Lower lobe of right lung (tissue), 2 donors: ENCODE results near the gene CALY. TPM values are rescaled to one million over a fixed set of nuclear protein-coding genes. Genes with fewer than 3 reads are reported as not detected.

Experiments used
- ATAC-seq, 2 donors: fragments of 200-7000 bp; cut with Tn5 transposase; one replicate each; pipeline ENCODE4 v1.9.1; 2020 to 2022; ENCODE audit warnings: mild to moderate bottlenecking in 2 of 2, moderate library complexity in 2 of 2
- DNase-seq: peaks from one replicate; pipeline ENCODE4 v3.0.0-alpha.2; 2020
- H3K27ac ChIP-seq: fragments of 200-600 bp; one replicate; pipeline ENCODE4 v1.8.0; 2022
- H3K27me3 ChIP-seq: fragments of 200-600 bp; one replicate; pipeline ENCODE4 v1.8.0; 2022; ENCODE audit warnings: low read depth
- H3K36me3 ChIP-seq: fragments of 200-600 bp; one replicate; pipeline ENCODE4 v1.8.0; 2022; ENCODE audit warnings: mild to moderate bottlenecking
- H3K4me1 ChIP-seq: fragments of 200-600 bp; one replicate; pipeline ENCODE4 v1.8.0; 2022
- H3K4me3 ChIP-seq: fragments of 200-600 bp; one replicate; pipeline ENCODE4 v1.8.0; 2022; ENCODE audit warnings: mild to moderate bottlenecking
- H3K9me3 ChIP-seq: fragments of 200-600 bp; one replicate; pipeline ENCODE4 v1.8.0; 2022
- intact Hi-C: fragments of 100-400 bp; cut with DNase I; formaldehyde crosslinking; loops from one replicate; pipeline ENCODE4 v1.11.0; 2022
- long read RNA-seq: library from polyadenylated mRNA; unstranded; transcript quantifications from one replicate; pipeline ENCODE4 v2.0.0, GENCODE V29; 2021
- total RNA-seq: library from RNA; stranded (reverse); fragmentation: NEBNext Ultra II Directional; extraction: Animal tissue kit (Norgen Biotek cat#: 25700); gene quantifications from one replicate; pipeline ENCODE4 v1.2.1, GENCODE V29; 2021
- TF ChIP-seq, protein P1 (sequence below): fragments of 200-600 bp; IDR thresholded peaks from one replicate; pipeline ENCODE4 v1.8.0; 2022; ENCODE audit warnings: antibody characterized with exemption, mild to moderate bottlenecking
- donor health status: DM: no; HTN: yes; CAD: no; lungs with severe emphysema.

CALY gene
- not detected for total RNA-seq
- long read RNA-seq: 0 reads

DNA sequence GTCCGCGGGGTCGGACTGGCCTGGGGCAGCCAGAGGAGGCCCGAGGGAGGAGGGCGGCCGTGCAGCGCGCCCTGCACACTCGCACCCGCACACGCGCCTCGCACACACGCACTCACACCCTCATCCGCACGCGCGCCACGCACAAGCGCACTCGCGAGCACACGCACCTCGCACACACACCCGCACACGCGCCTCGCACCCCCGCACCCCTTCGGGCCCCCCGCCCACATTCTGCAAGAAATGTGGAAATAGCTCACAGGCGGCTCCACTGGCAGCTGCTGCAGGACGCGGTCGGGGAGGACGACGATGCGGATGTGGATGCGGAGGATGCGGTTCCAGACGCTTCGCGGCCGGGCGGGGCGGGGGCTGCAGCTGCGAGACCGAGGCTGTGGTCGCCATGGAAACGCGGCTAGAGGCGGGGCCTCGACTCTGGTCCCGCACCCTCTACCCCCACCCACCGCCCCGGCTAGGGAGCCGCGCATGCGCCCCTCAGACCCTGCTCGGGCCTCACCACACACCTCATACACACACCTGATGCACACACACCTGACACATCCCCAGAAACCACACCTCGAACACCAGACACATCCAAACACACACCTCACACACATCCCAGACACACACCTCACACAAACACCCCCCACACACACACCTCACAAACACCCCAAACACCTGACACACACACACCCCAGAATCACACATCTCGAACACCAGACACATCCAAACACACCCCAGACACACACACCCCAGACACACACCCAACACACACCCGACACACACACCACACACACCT lies at the start of gene CALY:
TSS of gene CALY (minus strand) at position 320 of the 793 bp plus-strand sequence. CDS start 7,907 bp downstream, outside the sequence.
- TF ChIP-seq, protein P1, sequence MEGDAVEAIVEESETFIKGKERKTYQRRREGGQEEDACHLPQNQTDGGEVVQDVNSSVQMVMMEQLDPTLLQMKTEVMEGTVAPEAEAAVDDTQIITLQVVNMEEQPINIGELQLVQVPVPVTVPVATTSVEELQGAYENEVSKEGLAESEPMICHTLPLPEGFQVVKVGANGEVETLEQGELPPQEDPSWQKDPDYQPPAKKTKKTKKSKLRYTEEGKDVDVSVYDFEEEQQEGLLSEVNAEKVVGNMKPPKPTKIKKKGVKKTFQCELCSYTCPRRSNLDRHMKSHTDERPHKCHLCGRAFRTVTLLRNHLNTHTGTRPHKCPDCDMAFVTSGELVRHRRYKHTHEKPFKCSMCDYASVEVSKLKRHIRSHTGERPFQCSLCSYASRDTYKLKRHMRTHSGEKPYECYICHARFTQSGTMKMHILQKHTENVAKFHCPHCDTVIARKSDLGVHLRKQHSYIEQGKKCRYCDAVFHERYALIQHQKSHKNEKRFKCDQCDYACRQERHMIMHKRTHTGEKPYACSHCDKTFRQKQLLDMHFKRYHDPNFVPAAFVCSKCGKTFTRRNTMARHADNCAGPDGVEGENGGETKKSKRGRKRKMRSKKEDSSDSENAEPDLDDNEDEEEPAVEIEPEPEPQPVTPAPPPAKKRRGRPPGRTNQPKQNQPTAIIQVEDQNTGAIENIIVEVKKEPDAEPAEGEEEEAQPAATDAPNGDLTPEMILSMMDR: no peak
- H3K36me3 ChIP-seq: no peaks in the 10 kb centered on the region
- peaks cover 44% of the 10 kb centered on the region for H3K27me3 ChIP-seq
- intact Hi-C loops: no loop called here
- DNase-seq: no peak
- peak within 1 kb of the TSS; percentile 45 for H3K4me3 ChIP-seq
- peaks cover 22% of the 10 kb centered on the region for H3K4me1 ChIP-seq
- H3K9me3 ChIP-seq: no peaks in the 10 kb centered on the region
- H3K27ac ChIP-seq: no peak within 1 kb of the TSS
- peak; percentile 20 to 35 for ATAC-seq

- TF ChIP-seq, protein P1: no peak
- Histone ChIP-seq H3K9me3 (no peaks in the 10 kb centered on the region), H3K4me1 (peaks cover 3% of the 10 kb centered on the region), H3K4me3 (no peak overlapping the region), H3K27me3 (no peaks in the 10 kb centered on the region), H3K27ac (no peak overlapping the region), H3K36me3 (peaks cover 9% of the 10 kb centered on the region)
- intact Hi-C loops: no loop called here
- ATAC-seq: no peak
- DNase-seq: peak; percentile 37
Observed at GRCh38 chr10:133385214-133385613, 48.5 kb upstream of the CALY start.

DNA sequence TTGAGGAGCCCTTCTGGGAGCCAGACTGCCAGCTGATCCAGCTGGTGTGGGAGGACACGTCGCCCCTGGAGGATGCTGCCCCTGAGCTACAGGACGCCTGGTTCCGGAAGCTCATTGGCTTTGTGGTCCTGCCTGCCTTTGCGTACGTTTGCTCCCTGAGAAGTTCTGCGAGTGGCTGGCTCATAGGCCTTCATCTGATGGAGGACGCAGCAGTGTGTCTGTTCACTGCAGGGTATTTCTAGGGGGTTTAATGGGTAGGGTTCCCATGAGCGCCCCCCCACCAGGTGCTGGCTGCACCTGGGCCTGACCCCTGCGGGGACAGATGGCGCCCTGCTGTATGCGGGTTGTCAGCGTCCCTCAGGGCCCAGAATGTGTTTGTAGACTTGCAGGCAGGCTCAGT lies 47.4 kb upstream of the CALY start:
- no peak for ATAC-seq

GRCh38 chr10:133383551-133383950 lies 46.9 kb upstream of the CALY start:
- TF ChIP-seq, protein P1: no peak
- ATAC-seq (no peak), DNase-seq (no peak)
- Histone ChIP-seq H3K27ac (no peak overlapping the region), H3K4me3 (no peak overlapping the region), H3K9me3 (no peaks in the 10 kb centered on the region), H3K4me1 (peaks cover 11% of the 10 kb centered on the region), H3K27me3 (no peaks in the 10 kb centered on the region), H3K36me3 (peaks cover 9% of the 10 kb centered on the region)
- intact Hi-C loops: no loop called here

More for the DNA sequence above, 47.4 kb upstream of the CALY start:
- Histone ChIP-seq H3K9me3 (no peaks in the 10 kb centered on the region), H3K4me1 (peaks cover 11% of the 10 kb centered on the region), H3K36me3 (peaks cover 9% of the 10 kb centered on the region), H3K27me3 (no peaks in the 10 kb centered on the region), H3K4me3 (no peak overlapping the region), H3K27ac (no peak overlapping the region)
- intact Hi-C loops: no loop called here
- TF ChIP-seq, protein P1: no peak
- DNase-seq: peak; percentile 20

DNA sequence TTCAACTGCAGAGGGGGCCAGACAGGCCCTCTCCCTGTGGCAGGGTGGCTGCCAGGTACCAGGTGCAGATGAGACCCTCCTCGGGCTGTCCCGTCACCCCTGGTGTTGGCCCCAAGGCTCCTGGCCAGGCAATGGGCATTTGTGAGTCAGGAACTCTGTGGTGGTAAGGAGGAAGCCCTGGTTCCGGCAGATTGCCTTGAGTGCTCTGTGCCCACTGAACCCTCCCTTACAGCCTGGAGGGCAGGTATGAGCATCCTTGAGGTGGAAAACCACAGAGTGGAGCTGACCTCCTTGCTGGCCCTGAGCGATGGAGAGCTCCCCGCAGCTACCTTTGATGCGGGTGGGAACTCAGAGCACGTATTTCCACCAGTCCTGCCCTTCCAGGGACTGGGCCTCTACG lies 44.3 kb upstream of the CALY start:
- no peak for ATAC-seq
- intact Hi-C loops: no loop called here
- no peak overlapping the region for H3K27ac ChIP-seq
- H3K36me3 ChIP-seq: peaks cover 9% of the 10 kb centered on the region
- TF ChIP-seq, protein P1: no peak
- H3K4me3 ChIP-seq: no peak overlapping the region
- H3K9me3 ChIP-seq: no peaks in the 10 kb centered on the region
- peak; percentile 43 for DNase-seq
- no peaks in the 10 kb centered on the region for H3K27me3 ChIP-seq
- H3K4me1 ChIP-seq: peaks cover 20% of the 10 kb centered on the region
